Epithelial cell of prostate (primary cell): ENCODE results near the gene NEU2.
"Not testable (repeated sequence)": the region's sequence is repeated elsewhere in the genome, so short reads cannot be mapped to it uniquely, and the experiment has no call there.

Source experiments
- DNase-seq: peaks from one replicate; pipeline ENCODE4 v3.0.0-alpha.2; 2011; ENCODE audit warnings: low read depth, low spot score
- H3K27ac ChIP-seq: fragments of 450-650 bp; 2 replicates; pipeline ENCODE4 v1.5.1; 2017; ENCODE audit warnings: mild to moderate bottlenecking

NEU2 gene

DNA sequence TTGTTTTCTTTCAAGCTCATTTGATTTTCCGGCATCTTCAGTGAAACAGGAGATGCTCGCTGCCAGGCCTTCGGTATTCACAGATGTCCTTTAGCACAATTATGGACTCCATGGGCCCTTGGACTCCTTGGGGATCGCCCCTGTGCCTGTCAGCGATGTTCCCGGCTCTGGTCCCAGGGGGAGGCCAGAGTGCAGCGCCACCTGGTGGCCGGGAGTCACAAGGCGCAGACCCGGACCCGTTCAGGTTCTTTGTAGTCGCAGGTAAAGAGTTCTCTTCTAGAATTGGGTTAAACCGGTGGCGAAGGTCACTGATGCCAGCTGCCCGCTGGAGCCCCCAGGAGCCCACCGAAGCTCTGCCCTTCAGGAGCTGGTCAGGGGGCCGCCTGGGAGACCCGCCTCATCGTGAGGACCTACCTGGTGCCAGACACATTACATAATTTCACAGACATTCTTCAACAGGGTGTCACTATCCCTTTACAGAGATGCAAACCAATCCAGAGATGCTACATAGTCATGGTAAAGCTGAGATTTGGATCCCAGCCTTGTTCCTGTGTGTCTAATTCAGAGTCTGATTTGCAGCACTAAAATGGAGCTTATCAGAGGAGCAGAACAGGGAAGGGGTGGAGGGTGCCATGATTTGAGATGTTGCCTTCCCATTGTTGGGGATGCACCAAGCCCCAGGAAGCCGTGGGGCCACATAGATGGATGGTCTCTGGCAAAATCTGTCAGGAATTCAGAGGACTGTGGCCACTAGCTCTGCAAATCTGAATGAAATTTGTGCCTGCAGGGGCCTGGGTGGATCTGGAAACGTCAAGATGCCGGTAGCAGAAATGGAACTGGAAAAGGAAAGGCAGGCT is 21.7 kb downstream of the NEU2 start:
- no peak overlapping the region for H3K27ac ChIP-seq
- DNase-seq: no peak

DNA sequence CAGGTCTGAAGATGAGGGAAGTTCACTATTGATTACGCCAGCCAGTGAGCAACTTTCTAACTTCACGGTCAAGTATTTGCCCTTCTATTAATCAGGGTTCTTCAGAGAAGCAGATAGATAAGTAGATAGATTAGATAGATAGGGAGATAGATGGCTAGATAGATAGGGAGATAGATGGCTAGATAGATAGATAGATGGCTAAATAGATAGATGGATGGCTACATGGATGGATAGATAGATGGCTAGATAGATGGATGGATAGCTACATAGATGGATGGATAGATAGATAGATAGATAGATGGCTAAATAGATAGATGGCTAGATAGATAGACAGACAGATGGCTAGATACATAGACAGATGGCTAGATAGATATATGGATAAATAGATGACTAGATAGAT is 22.9 kb downstream of the NEU2 start:
- no peak overlapping the region for H3K27ac ChIP-seq
- DNase-seq: no peak

DNA sequence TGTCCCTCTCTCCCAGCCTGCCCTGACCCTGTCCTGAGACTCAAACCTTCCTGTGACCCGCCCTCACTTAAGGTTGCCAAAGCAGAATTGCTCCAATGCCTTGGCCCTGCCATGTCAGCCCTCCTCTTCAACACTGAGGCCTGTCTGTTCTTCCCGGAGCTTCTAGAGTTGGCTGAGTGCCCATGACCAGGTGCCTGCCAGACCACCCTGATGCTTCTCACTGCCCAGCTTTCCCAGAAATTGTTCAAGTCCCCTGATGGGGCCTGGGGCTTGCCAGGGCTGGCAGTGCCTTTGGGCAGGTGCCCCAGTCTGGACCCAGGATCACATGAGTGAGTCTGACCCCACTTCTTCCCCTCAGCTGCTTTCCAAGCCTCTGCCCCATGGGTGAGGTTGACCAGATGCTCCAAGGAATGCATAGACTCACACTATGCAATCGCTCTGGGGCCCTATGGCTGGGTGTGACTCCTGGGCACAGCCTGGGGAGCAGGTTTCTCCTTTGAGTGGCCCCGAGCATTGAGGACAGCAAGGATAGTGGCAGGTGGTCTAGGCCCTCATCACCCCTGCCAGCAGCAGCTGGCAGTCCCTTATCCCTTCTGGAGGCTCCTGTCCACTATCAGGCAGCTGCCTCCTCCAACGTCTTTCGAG is 24.6 kb downstream of the NEU2 start:
- no peak overlapping the region for H3K27ac ChIP-seq
- DNase-seq: no peak

DNA sequence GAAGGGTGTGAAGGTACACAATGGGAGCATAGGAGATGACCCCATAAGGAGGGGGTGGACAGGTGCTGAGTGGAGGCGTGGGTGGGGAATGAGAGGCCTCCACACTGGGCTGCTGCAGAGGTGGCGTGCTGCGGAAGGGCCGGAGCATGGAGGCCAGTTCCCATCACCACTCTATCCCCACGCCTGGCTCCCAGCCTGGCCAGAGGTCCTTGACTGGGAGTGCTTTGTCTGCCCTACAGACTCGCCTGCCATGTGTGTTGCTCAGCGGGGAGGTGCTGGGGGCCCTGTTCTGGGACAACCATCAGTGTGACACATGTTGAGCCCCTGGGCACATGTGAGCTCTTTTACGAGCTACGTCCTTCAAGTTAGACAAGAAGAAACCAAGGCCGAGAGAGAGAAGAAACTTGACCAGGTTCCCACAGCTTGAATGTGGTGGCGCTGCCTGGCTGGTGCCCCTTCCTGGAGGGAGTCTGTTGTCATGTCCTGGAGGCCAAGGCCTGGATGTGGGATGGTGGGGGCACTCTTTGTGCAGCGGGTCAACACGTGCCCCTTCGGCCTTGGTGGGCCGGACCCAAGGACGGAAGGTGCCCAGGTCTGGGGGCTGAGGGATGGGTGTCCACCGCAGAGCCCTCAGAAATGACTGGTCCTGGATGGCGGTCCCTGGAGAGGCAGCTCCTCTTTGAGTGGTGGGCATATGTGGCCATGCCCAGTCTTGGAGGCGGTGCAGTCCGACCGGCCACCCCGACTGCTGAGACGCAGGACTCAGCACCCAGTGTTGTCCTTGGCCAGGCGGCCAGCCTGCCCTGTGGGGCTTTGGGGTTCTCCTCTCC is 26.5 kb downstream of the NEU2 start:
- no peak overlapping the region for H3K27ac ChIP-seq
- DNase-seq: no peak

DNA sequence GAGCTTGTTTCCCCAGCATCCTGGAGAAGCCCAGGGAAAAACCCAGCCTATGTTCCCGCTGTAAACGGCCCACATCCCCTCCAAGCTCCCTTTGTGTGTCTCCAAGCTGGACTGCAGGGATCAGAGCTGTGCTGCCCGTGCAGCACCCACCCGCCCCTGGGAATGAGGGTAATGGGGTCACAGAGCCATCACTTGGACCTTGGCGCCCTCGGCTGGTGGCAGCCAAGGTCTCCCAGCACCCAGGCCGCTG is 27.0 kb downstream of the NEU2 start:
- H3K27ac ChIP-seq: no peak overlapping the region
- no peak for DNase-seq

DNA sequence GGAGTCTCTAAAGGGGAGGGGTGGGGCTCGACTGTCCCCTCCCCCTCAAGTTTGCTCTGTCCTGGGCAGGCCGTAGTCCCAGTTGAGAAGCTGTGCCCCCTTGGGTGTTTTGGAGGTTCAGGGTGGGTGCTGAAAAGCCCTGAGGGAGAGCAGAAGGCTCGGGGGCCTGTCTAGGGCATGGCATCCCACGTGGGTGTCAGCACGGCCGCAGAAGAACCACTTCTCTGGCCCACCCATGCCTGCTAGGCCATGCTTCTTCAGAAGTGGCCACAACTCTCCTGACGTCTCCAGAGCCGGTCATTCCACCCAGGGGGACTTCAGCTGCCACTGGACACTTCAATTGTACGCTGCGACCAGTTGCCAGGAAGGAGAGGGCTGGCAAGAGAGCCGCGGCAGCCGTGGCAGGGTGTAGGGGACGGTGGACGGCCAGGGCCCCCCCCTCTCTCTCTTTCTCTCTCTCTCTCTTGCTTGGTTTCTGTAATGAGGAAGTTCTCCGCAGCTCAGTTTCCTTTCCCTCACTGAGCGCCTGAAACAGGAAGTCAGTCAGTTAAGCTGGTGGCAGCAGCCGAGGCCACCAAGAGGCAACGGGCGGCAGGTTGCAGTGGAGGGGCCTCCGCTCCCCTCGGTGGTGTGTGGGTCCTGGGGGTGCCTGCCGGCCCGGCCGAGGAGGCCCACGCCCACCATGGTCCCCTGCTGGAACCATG is 27.5 kb downstream of the NEU2 start, which contains the start of gene INPP5D:
Gene INPP5D, plus strand, starts transcription at position 546 of the 704 bp plus-strand sequence. Its CDS starts 137 bp downstream, at position 683.
- no peak for DNase-seq
- no peak within 1 kb of the TSS for H3K27ac ChIP-seq

DNA sequence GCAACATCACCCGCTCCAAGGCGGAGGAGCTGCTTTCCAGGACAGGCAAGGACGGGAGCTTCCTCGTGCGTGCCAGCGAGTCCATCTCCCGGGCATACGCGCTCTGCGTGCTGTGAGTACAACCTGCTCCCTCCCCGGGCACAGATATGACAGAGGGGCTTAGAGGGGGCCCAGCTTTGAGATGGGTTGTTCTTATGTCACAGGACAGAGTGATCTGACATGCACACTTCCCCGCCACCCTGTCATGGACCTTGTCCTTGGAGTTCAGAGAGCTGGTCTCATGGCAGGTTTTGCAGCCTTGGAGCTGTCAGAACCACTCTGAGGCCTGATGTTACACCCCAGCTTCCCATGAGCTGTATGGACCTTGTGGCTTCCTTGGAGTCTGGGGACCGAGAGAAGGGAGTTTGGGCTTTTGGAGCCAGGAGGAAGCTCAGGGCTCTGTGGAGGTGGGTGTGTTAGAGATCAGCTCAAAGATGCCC is 28.1 kb downstream of the NEU2 start:
- H3K27ac ChIP-seq: no peak overlapping the region
- DNase-seq: no peak

DNA sequence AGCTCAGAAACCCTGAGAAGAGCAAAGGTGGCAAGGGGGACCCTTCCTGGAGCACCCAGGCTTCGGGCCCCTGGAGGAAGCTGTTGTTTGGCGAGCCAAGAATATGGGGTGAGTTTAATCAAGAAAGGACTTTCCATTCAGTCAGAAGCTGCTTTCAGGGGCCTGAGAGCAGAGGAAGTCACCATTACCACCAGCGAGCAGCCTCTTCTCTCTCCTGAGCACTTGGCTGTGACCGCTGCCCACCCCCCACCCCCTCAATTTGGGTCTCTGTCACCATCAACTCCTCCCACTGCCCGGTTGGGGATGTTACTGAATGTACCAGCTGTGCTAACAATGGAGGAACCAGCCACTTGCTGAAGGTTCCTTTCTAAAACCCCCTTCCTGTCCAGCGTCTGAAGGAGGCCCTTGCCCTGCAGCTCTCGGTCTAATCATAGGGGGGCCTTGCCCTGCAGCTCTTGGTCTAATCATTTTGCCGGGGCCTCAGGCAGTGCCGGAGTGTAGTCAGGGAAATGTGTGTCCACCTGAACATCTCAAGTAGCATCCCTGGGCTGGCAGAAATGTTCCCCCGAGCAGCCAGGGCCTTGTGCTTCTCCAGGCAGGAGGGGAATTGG is 28.6 kb downstream of the NEU2 start:
- no peak for DNase-seq
- H3K27ac ChIP-seq: no peak overlapping the region

DNA sequence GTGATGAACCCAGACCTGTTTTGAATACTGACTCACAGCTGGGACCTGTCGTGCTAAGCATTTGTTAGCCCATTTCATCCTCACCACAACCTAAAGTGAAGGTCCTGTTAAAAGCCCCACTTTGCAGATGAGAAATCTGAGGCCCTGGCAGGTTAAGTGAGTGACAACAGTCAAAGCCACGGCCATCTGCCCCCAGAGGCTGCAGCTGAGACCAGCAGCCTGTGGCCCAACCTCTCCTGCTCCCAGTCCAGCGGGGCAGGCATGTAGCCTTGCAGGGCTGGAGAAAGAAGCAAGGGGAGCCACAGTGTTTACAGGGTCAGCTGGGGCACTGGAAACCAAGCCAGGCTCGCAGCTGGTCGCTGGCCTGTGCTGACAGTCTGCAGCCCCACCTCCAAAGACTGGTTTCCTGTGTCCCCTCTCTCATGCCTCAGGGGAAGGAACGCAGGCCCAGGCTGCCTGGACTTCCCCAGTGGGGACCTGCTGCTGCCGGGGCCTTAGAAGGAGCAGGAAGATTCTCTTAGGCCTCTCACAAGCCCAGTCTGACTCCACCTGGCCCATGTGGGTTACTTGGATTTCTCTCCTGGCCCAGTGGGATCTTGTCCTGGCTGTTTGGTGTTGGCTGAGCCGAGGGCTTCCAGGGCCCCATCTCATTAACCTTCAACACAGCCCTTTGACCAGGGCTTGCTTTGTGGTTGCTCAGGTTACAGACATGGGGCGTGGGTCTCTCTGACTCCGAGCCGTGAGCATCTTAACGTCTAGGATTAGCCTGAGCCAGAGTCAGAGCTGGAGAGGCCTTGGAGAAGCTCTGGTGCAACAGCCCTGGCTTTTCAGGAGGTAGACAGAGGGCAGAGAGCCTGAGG is 29.3 kb downstream of the NEU2 start:
- no peak overlapping the region for H3K27ac ChIP-seq
- no peak for DNase-seq

DNA sequence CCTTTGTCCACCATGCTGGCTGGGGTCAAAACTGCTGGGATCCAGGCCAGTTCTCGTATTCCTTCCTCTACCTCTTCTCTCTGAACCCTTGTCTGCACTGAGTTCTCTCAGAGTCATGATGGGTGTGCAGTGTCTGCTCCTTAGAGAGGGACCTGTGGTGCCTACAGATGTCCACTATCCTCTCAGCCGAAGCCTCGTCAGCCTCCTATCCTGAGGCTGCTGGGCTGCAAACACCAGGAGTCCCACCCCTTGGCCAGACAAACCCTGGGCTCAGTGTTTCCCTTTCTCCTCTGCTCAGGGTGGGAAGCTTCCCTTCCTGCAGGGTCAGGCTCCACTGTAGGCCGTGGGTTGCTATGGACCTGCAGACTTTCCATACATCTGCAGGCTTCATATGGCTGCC is 30.0 kb downstream of the NEU2 start:
- no peak overlapping the region for H3K27ac ChIP-seq
- no peak for DNase-seq

DNA sequence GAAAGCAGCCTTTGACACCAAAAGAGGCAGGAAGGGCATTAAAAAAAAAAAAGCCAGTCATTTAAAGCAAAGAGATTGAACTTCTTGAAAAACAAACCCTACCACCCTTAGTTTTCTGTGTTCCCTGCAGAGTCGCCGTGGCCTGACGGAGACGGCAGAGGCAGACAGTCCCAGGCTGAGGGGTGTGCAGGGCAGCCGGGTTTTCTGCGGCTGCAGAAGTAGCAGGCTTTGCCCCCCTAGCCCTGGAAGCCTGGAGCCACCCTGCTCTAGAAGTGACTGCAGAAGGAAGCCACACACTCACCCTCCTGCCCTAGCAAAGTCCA is 30.4 kb downstream of the NEU2 start:
- H3K27ac ChIP-seq: no peak overlapping the region

DNA sequence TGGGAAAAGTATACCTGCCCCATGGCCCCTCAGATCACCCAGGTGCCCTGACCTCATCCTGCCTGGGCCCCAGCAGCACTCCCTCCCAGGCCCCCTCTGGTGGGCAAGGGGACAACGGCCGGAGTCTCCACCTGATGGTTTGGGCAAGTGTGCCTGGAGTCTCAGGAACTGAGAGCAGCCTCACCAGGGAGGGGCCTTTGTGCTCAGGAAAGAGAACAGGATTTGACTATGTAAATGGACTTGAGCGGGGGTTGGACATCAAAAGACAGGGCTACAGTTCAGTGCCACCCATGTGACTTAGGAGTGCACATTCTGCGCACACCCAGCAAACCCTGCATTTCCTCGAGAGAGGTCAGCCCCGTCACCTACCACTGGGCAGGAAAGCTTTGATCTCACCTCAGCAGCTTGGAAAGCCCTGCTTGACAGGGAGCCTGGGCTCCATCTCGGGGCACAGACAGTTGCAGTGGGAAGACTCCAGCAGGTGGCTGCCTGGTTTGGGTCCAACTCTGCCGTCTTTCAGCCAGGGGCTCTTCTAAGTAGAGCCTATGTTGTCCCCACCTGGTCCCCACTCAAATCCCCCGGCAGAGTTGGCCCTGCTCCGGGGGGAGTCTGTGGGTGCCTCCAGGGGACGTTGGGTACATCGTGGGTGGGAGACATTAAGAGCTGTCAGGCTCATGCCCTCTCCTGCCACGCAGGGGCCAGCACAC is 30.9 kb downstream of the NEU2 start:
- DNase-seq: no peak
- H3K27ac ChIP-seq: no peak overlapping the region

More for the DNA sequence above, 30.4 kb downstream of the NEU2 start:
- DNase-seq: no peak

DNA sequence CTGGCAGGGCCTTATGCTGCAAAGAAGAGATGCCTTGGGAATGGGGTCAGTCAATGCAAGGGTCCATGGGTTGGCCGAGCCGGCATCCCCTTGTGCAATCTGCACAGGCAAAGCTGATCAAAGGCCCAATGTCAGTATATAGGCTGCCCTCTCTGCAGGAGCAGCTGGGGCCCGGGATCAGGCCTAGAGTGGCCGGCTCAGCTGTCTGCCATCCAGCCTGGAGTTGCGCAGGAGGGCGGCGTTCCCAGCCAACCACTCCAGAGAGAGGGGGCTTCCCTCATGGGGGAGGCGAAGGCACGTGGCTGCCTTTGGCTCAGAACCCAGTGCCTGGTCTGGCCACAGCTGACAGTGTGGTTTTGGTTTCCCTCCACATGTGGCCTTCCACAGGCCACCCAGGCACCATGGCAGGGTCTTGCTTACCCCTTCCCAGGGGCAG is 31.5 kb downstream of the NEU2 start:
- DNase-seq: no peak

DNA sequence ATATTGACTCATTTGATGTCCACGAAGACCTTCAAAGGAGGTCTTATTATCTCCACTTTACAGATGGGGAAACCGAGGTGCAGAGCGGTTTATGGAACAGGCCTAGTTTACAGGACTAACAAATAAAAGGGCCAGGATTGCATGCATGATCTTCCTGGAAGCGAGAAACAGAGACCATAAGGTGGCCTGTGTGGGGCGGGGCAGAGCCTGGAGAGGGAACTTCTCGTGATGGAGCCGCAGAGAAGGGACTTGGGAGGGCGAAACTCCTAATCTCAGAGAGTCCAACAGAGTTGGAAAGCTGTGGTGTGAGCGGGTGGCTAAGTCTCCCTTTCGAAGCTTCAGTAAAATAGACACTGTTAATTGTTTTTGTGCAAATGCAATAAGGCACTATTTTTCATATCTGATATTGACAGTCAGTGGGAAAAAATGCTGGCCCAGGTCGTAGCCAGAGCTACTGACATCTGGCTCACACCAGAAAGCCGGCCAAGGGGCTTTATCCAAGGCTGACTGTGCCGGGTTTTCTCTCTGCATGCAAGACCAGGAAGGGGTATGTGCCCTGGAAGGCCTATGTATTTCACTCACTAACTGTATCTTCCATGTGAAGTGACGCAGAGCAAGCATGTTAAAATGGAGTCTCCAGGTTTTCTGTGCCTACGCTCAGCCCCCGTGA is 32.2 kb downstream of the NEU2 start:
- no peak for DNase-seq
- no peak overlapping the region for H3K27ac ChIP-seq

More for the DNA sequence above, 31.5 kb downstream of the NEU2 start:
- no peak overlapping the region for H3K27ac ChIP-seq

DNA sequence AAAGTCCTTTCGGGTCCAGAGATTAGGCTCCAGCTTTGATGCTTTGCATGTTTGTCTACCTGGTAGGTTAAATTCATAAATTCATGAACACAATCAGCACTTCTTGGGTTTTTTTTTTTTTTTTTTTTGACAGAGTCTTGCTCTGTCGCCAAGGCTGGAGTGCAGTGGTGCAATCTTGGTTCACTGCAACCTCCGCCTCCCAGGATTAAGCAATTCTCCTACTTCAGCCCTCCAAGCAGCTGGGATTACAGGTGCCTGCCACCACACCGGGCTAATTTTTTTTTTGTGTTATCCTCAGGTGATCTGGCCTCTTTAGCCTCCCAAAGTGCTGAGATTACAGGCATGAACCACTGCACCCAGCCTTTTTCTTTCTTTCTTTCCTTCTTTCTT is 32.7 kb downstream of the NEU2 start:
- not testable (repeated sequence) for DNase-seq, H3K27ac ChIP-seq

DNA sequence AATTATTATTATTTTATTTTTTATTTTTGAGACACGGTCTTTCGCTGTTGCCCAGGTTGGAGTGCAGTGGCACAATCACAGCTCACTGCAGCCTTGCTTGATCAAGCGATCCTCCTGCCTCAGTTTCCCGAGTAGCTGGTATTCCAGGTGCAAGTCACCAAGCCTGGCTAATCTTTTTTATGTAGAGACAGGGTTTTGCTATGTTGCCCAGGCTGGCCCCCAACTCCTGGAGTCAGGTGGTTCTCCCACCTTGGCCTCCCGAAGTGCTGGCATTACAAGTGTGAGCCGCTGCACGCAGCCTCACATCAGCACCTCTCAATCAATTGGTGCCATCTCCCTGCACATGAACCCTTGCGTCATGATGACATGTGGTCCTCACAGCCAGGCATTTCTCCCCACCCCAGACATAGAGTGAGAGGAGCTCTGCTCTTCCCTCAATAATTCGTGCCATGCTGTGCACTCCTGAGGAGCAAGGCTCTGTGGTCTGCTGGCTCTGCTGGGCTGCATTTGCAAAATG is 33.5 kb downstream of the NEU2 start:
- no peak for DNase-seq
- peak overlapping the region; percentile 73 for H3K27ac ChIP-seq

DNA sequence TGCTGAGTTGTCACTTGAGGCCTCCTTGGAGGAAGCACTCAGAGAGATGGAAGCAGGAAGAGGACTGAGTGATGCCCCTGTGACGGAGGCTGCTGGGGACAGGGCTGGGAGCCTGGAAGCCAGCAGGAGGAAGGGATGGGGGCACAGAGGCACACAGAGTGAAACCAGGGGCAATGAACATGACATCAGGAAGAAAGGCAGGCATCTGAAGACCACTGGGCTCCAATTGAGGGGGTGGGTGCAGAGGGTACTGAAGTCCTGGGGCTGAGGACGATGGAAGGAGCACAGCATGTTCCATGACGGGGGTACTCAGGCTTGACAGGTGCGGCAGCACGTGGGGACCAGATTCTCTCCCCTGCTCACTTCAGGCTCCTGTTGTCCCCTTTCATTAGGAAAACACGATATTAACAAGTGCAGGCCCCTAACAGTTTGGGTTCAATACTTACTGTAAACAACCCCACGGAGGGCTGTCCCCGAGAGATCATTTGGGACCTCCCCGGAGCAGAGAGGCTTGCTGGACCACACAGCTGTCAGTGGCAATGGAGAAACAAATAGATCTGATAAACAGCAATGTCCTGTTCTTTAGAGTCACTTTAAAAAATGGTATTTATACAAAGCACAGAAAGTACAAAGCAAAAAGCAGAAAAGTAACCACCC is 36.4 kb downstream of the NEU2 start:
- H3K27ac ChIP-seq: no peak overlapping the region
- DNase-seq: no peak
